Aortic smooth muscle cell (primary cell): ENCODE data around the gene OCA2. TPM values are rescaled to one million over a fixed set of nuclear protein-coding genes. Genes with fewer than 3 reads are reported as not detected.

ENCODE experiments used
- total RNA-seq: library from RNA; depleted of rRNA; stranded (reverse); fragments of >200 nt; gene quantifications from 2 replicates; pipeline ENCODE4 v1.2.3, GENCODE V29; 2014

OCA2 gene
- under 0.01 TPM in 1 of 2 replicates, not detected in the other for total RNA-seq

GRCh38 chr15:28098766-28099554 lies at the start of gene OCA2:
Gene OCA2, minus strand, starts transcription at chr15:28099315. Its CDS starts 17,441 bp downstream, at chr15:28081874.

Other genes starting within 250 kb of the OCA2 start
- gene HERC2, start 222.9 kb upstream of the OCA2 start, total RNA-seq, result 44.8 and 45.8 TPM in 2 replicates